Measurements from ENCODE around the gene PLPP1.

GRCh38 chr5:55459572-55459971, 75.2 kb downstream of the PLPP1 start:
- no peak for TF ChIP-seq ELK1 (IDR thresholded peaks at IDR 0.05; ENCODE audit: low read depth, low read length)
- no peak for TF ChIP-seq CEBPB (IDR thresholded peaks at IDR 0.05)
- TF ChIP-seq NPAS2 (CRISPR knock-in tag; IDR thresholded peaks at IDR 0.05; ENCODE audit: borderline replicate concordance), result no peak
- TF ChIP-seq SMC3 (IDR thresholded peaks at IDR 0.05), result no peak
- TF ChIP-seq CTCF (IDR thresholded peaks at IDR 0.05), result no peak
- TF ChIP-seq EP300 (IDR thresholded peaks at IDR 0.05), result no peak
- TF ChIP-seq HOXA7 (CRISPR knock-in tag; IDR thresholded peaks at IDR 0.05), result no peak

Measured in A549 (cell line).